H9 (cell line): ENCODE results near the gene ENPP4. TPM values are rescaled to one million over a fixed set of nuclear protein-coding genes. Genes with fewer than 3 reads are reported as not detected.

ENCODE experiments used
- DNase-seq: peaks from one replicate; pipeline ENCODE4 v3.0.0-alpha.2; 2017
- H2AFZ ChIP-seq: one replicate; pipeline ENCODE4 v1.6.1; 2013; ENCODE audit warnings: mild to moderate bottlenecking, low read length, control low read depth, moderate library complexity
- H2AK5ac ChIP-seq: 2 replicates; pipeline ENCODE4 v1.6.1; 2013; ENCODE audit warnings: low read length, control low read depth, mixed read lengths; ENCODE audit not compliant: insufficient read length
- H2BK120ac ChIP-seq: one replicate; pipeline ENCODE4 v1.6.1; 2013; ENCODE audit warnings: low read depth, mild to moderate bottlenecking, low read length, control low read depth, inconsistent platforms; ENCODE audit not compliant: poor library complexity, severe bottlenecking
- H2BK12ac ChIP-seq: 2 replicates; pipeline ENCODE4 v1.6.1; 2013; ENCODE audit warnings: low read length, control low read depth, mixed read lengths, low read depth; ENCODE audit not compliant: insufficient read length
- H2BK15ac ChIP-seq: 2 replicates; pipeline ENCODE4 v1.6.1; 2013; ENCODE audit warnings: low read depth, low read length, control low read depth
- H2BK20ac ChIP-seq: one replicate; pipeline ENCODE4 v1.6.1; 2013; ENCODE audit warnings: low read depth, mild to moderate bottlenecking, low read length, control low read depth, inconsistent platforms; ENCODE audit not compliant: poor library complexity, severe bottlenecking
- H2BK5ac ChIP-seq: 2 replicates; pipeline ENCODE4 v1.6.1; 2013; ENCODE audit warnings: low read length, control low read depth, mixed read lengths; ENCODE audit not compliant: insufficient read length
- H3K14ac ChIP-seq: 2 replicates; pipeline ENCODE4 v1.6.1; 2013; ENCODE audit warnings: low read length, control low read depth; ENCODE audit not compliant: insufficient read depth
- H3K18ac ChIP-seq: 2 replicates; pipeline ENCODE4 v1.6.1; 2013; ENCODE audit warnings: low read depth, mild to moderate bottlenecking, mixed read lengths, low read length, control low read depth; ENCODE audit not compliant: insufficient read length
- H3K23ac ChIP-seq: 2 replicates; pipeline ENCODE4 v1.6.1; 2013; ENCODE audit warnings: low read length, control low read depth, mixed read lengths, low read depth; ENCODE audit not compliant: insufficient read length
- H3K23me2 ChIP-seq: 2 replicates; pipeline ENCODE4 v1.6.1; 2013; ENCODE audit warnings: low read depth, mild to moderate bottlenecking, mixed read lengths, low read length, control low read depth; ENCODE audit not compliant: insufficient read length, poor library complexity, severe bottlenecking
- H3K27ac ChIP-seq: 2 replicates; pipeline ENCODE4 v1.5.1; 2013; ENCODE audit warnings: low read length, control low read depth, mixed read lengths, low read depth; ENCODE audit not compliant: insufficient read length
- H3K27me3 ChIP-seq: 2 replicates; pipeline ENCODE4 v1.6.1; 2013; ENCODE audit warnings: low read length, control low read depth, inconsistent platforms; ENCODE audit not compliant: insufficient read depth
- H3K4ac ChIP-seq: 2 replicates; pipeline ENCODE4 v1.6.1; 2013; ENCODE audit warnings: low read depth, mild to moderate bottlenecking, control low read depth, inconsistent platforms, low read length, moderate library complexity
- H3K4me1 ChIP-seq: 2 replicates; pipeline ENCODE4 v1.6.1; 2013; ENCODE audit warnings: low read length, control low read depth, inconsistent platforms; ENCODE audit not compliant: insufficient read depth
- H3K4me2 ChIP-seq: 2 replicates; pipeline ENCODE4 v1.6.1; 2013; ENCODE audit warnings: low read length, control low read depth, mixed read lengths; ENCODE audit not compliant: insufficient read length, insufficient read depth
- H3K56ac ChIP-seq: 2 replicates; pipeline ENCODE4 v1.6.1; 2013; ENCODE audit warnings: low read depth, mild to moderate bottlenecking, mixed read lengths, low read length, control low read depth; ENCODE audit not compliant: insufficient read length
- H3K79me1 ChIP-seq: 2 replicates; pipeline ENCODE4 v1.6.1; 2013; ENCODE audit warnings: low read depth, mild to moderate bottlenecking, moderate library complexity, low read length, control low read depth, inconsistent platforms; ENCODE audit not compliant: insufficient read depth, poor library complexity, severe bottlenecking
- H3K79me2 ChIP-seq: 2 replicates; pipeline ENCODE4 v1.6.1; 2013; ENCODE audit warnings: low read length, control low read depth, inconsistent platforms; ENCODE audit not compliant: insufficient read depth
- H3K9ac ChIP-seq: 2 replicates; pipeline ENCODE4 v1.6.1; 2013; ENCODE audit warnings: low read length, control low read depth, mixed read lengths; ENCODE audit not compliant: insufficient read length; ENCODE audit errors: extremely low read depth
- H3K9me3 ChIP-seq: one replicate; pipeline ENCODE4 v1.6.1; 2013; ENCODE audit warnings: low read depth, low read length, inconsistent platforms; ENCODE audit not compliant: control insufficient read depth
- H3T11ph ChIP-seq: one replicate; pipeline ENCODE4 v1.6.1; 2013; ENCODE audit warnings: mild to moderate bottlenecking, low read length, control low read depth, inconsistent platforms
- H4K20me1 ChIP-seq: one replicate; pipeline ENCODE4 v1.6.1; 2013; ENCODE audit not compliant: control insufficient read depth, insufficient read length, insufficient read depth
- H4K5ac ChIP-seq: 2 replicates; pipeline ENCODE4 v1.6.1; 2013; ENCODE audit warnings: low read depth, mild to moderate bottlenecking, mixed read lengths, low read length, control low read depth; ENCODE audit not compliant: insufficient read length
- H4K8ac ChIP-seq: replicated peaks from 2 replicates; pipeline ENCODE4 v1.6.1; 2013; ENCODE audit warnings: low read length, control low read depth, mixed read lengths, low read depth; ENCODE audit not compliant: insufficient read length
- H4K91ac ChIP-seq: 2 replicates; pipeline ENCODE4 v1.6.1; 2013; ENCODE audit warnings: low read depth, mild to moderate bottlenecking, moderate library complexity, mixed read lengths, low read length, control low read depth; ENCODE audit not compliant: insufficient read length
- H3K27ac Mint-ChIP-seq, 3 experiments: 2 replicates in 2 of 3; 3 replicates in 1 of 3; pipeline ENCODE4 v1.8.0; 2020 to 2021; ENCODE audit warnings: mixed read lengths in 3 of 3, mild to moderate bottlenecking in 1 of 3, moderate library complexity in 1 of 3
- H3K27me3 Mint-ChIP-seq: 2 replicates; pipeline ENCODE4 v1.8.0; 2021; ENCODE audit warnings: low read depth, mild to moderate bottlenecking, moderate library complexity, mixed read lengths
- H3K36me3 Mint-ChIP-seq, 3 experiments: 2 replicates in 2 of 3; 3 replicates in 1 of 3; pipeline ENCODE4 v1.8.0; 2020 to 2021; ENCODE audit warnings: low read depth in 3 of 3, mixed read lengths in 3 of 3; ENCODE audit not compliant: insufficient read depth in 1 of 3
- H3K4me1 Mint-ChIP-seq, 2 experiments: 2 replicates each; pipeline ENCODE4 v1.8.0; 2020; ENCODE audit warnings: mixed read lengths in 2 of 2
- H3K4me3 Mint-ChIP-seq, 2 experiments: 2 replicates in 1 of 2; 3 replicates in 1 of 2; pipeline ENCODE4 v1.8.0; 2020 to 2021; ENCODE audit warnings: mild to moderate bottlenecking in 2 of 2, mixed read lengths in 2 of 2, moderate library complexity in 1 of 2
- H3K9me3 Mint-ChIP-seq, 2 experiments: 2 replicates in 1 of 2; 3 replicates in 1 of 2; pipeline ENCODE4 v1.8.0; 2020; ENCODE audit warnings: mild to moderate bottlenecking in 2 of 2, mixed read lengths in 2 of 2, moderate library complexity in 1 of 2
- total RNA-seq: library from RNA; stranded (reverse); gene quantifications from 2 replicates; pipeline ENCODE4 v1.2.1, GENCODE V29; 2021
- TF ChIP-seq, protein P1 (sequence below): fragments of 200-600 bp; sonication (generic); conservative IDR thresholded peaks from 3 replicates; pipeline ENCODE4 v1.8.0; 2021; ENCODE audit warnings: antibody characterized with exemption, mild to moderate bottlenecking

The ENPP4 gene
- total RNA-seq, 1 experiment from 2014 or later: 3.2 TPM

DNA sequence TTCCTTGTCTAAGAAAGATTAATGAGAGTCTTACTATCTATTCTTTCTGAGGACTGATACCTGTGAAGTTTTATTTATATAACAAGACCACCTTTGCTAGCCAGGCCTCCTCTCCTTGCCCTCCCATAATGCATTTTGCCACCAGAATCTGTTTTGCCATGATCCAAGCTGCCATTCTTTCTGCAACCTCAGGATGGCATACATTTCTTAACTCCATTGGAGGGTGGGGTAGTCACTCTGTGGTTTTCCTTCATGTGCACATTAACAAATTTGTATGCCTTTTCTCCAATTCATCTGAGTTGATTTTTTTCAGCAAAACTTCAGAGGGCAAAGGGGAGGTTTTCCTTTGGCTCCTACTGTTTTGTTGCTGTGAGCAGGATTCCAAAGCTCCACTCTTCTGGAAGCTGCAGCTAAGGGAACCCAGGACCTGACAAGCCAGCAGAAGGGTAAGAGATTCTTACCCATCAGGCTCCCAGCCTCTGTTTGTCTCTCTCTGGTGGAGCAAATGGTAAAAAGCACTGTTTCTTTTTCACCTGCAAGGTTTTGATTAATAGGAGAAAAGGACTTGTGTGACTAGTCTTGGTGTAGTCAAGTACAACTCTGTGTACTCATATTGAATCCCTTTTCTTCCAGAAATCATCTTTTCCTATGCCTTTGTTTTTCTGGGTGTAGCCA, 26.2 kb upstream of the ENPP4 start:
- H3K27me3 Mint-ChIP-seq: no peaks in the 10 kb centered on the region
- no peak overlapping the region for H3K27ac ChIP-seq
- no peak for DNase-seq

More for the DNA sequence above, 26.2 kb upstream of the ENPP4 start:
- no peak overlapping the region for H2BK15ac ChIP-seq
- Mint-ChIP-seq H3K27ac (no peak overlapping the region), H3K4me3 (no peak overlapping the region), H3K36me3 (peaks cover 0 to 12% (median 3%) of the 10 kb centered on the region in 3 experiments; a peak in 5 of 7 replicates), H3K9me3 (peaks cover 11 to 12% of the 10 kb centered on the region in 2 experiments), H3K4me1 (peaks cover 2 to 12% of the 10 kb centered on the region in 2 experiments; a peak in 3 of 4 replicates)
- no peak overlapping the region for H2AK5ac ChIP-seq
- H4K8ac ChIP-seq: no peak overlapping the region
- no peak overlapping the region for H2BK12ac ChIP-seq
- no peak overlapping the region for H3K18ac ChIP-seq
- H3K56ac ChIP-seq: no peak overlapping the region
- H2BK5ac ChIP-seq: no peak overlapping the region
- no peaks in the 10 kb centered on the region for H3K9me3 ChIP-seq
- no peak overlapping the region for H4K5ac ChIP-seq
- no peak overlapping the region for H4K91ac ChIP-seq
- no peaks in the 10 kb centered on the region for H3K79me2 ChIP-seq
- H3K23me2 ChIP-seq: no peaks in the 10 kb centered on the region
- H3K23ac ChIP-seq: no peak overlapping the region
- no peak overlapping the region for H3K14ac ChIP-seq
- H3K4me2 ChIP-seq: no peak overlapping the region
- H2BK120ac ChIP-seq: no peak overlapping the region
- H3T11ph ChIP-seq: no peak overlapping the region
- no peaks in the 10 kb centered on the region for H4K20me1 ChIP-seq
- no peaks in the 10 kb centered on the region for H3K27me3 ChIP-seq
- TF ChIP-seq, protein P1, sequence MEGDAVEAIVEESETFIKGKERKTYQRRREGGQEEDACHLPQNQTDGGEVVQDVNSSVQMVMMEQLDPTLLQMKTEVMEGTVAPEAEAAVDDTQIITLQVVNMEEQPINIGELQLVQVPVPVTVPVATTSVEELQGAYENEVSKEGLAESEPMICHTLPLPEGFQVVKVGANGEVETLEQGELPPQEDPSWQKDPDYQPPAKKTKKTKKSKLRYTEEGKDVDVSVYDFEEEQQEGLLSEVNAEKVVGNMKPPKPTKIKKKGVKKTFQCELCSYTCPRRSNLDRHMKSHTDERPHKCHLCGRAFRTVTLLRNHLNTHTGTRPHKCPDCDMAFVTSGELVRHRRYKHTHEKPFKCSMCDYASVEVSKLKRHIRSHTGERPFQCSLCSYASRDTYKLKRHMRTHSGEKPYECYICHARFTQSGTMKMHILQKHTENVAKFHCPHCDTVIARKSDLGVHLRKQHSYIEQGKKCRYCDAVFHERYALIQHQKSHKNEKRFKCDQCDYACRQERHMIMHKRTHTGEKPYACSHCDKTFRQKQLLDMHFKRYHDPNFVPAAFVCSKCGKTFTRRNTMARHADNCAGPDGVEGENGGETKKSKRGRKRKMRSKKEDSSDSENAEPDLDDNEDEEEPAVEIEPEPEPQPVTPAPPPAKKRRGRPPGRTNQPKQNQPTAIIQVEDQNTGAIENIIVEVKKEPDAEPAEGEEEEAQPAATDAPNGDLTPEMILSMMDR: peak; percentile 35; the same call in 2 of the 3 replicates
- no peaks in the 10 kb centered on the region for H3K79me1 ChIP-seq
- H3K9ac ChIP-seq: no peak overlapping the region
- H2BK20ac ChIP-seq: no peak overlapping the region
- no peaks in the 10 kb centered on the region for H3K4me1 ChIP-seq
- H2AFZ ChIP-seq: no peak overlapping the region
- no peak overlapping the region for H3K4ac ChIP-seq
